SK-N-SH (cell line): ENCODE measurements around the gene EFCAB14. TPM values are rescaled to one million over a fixed set of nuclear protein-coding genes. Genes with fewer than 3 reads are reported as not detected.
"Not testable (repeated sequence)": the region's sequence is repeated elsewhere in the genome, so short reads cannot be mapped to it uniquely, and the experiment has no call there.

Experiments used
- CTCF ChIA-PET: fragments of 300-600, 350-600 bp; formaldehyde crosslinking; extraction: SDS; loops from one replicate; lab custom pipeline; 2021; lab: Yijun Ruan, JAX
- POLR2A ChIA-PET: fragments of 350-600 bp; sonication (Branson Sonifier 250); formaldehyde crosslinking; extraction: SDS; loops from one replicate; lab custom pipeline; 2020; ENCODE audit warnings: antibody characterized with exemption, inconsistent platforms; lab: Yijun Ruan, JAX
- DNase-seq: peaks from one replicate; pipeline ENCODE4 v3.0.0; 2012
- H2AFZ ChIP-seq: fragments of 200-600 bp; sonication (generic); 2 replicates; pipeline ENCODE4 v1.8.1; 2016; ENCODE audit warnings: antibody characterized with exemption, mild to moderate bottlenecking, low read depth
- H3F3A ChIP-seq: fragments of 200-600 bp; sonication (generic); replicated peaks from 2 replicates; pipeline ENCODE3; 2016; ENCODE audit warnings: antibody characterized with exemption, mild to moderate bottlenecking; ENCODE audit not compliant: insufficient read depth
- H3K27ac ChIP-seq, 2 experiments: fragments of 200-500 bp in 1 of 2; fragments of 200-600 bp in 1 of 2; sonication (Bioruptor generic) in 1 of 2; sonication (generic), shearing (Covaris generic) in 1 of 2; 2 replicates each; pipeline versions ENCODE4 v1.5.1 to v1.6.1; 2014 to 2016; ENCODE audit warnings: low read depth in 2 of 2, inconsistent platforms in 1 of 2, low read length in 1 of 2, mild to moderate bottlenecking in 1 of 2, mixed read lengths in 1 of 2
- H3K27me3 ChIP-seq: fragments of 200-600 bp; sonication (generic), shearing (Covaris generic); 2 replicates; pipeline ENCODE4 v1.6.1; 2016; ENCODE audit warnings: mixed run types; ENCODE audit not compliant: insufficient read depth
- H3K36me3 ChIP-seq, 2 experiments: fragments of 200-500 bp in 1 of 2; fragments of 200-600 bp in 1 of 2; sonication (Bioruptor generic) in 1 of 2; sonication (generic) in 1 of 2; replicated peaks in 1 of 2; 2 replicates each; pipeline versions ENCODE3 to v1.5.1; 2014 to 2016; ENCODE audit warnings: low read length in 1 of 2, mild to moderate bottlenecking in 1 of 2; ENCODE audit not compliant: insufficient read depth in 2 of 2, control insufficient read depth in 1 of 2
- H3K4me1 ChIP-seq, 2 experiments: fragments of 200-500 bp in 1 of 2; fragments of 200-600 bp in 1 of 2; sonication (Bioruptor generic) in 1 of 2; sonication (generic), shearing (Covaris generic) in 1 of 2; 2 replicates each; pipeline versions ENCODE4 v1.5.1 to v1.6.1; 2014 to 2016; ENCODE audit warnings: low read depth in 1 of 2, low read length in 1 of 2, mixed run types in 1 of 2; ENCODE audit not compliant: insufficient read depth in 2 of 2, control insufficient read depth in 1 of 2
- H3K4me2 ChIP-seq: fragments of 200-600 bp; sonication (generic), shearing (Covaris generic); 2 replicates; pipeline ENCODE4 v1.6.1; 2017; ENCODE audit warnings: mixed run types
- H3K4me3 ChIP-seq, 2 experiments: fragments of 200-500 bp in 1 of 2; fragments of 200-600 bp in 1 of 2; sonication (Bioruptor generic) in 1 of 2; sonication (generic), shearing (Covaris generic) in 1 of 2; 2 replicates each; pipeline versions ENCODE4 v1.5.1 to v1.8.1; 2014 to 2016; ENCODE audit warnings: low read depth in 2 of 2, inconsistent platforms in 1 of 2, low read length in 1 of 2, mild to moderate bottlenecking in 1 of 2, mixed read lengths in 1 of 2, moderate library complexity in 1 of 2
- H3K79me2 ChIP-seq: fragments of 200-600 bp; sonication (generic); 2 replicates; pipeline ENCODE4 v1.8.1; 2017; ENCODE audit warnings: mild to moderate bottlenecking; ENCODE audit not compliant: insufficient read depth
- H3K9ac ChIP-seq: fragments of 200-600 bp; sonication (generic); 2 replicates; pipeline ENCODE4 v1.6.1; 2017; ENCODE audit warnings: mixed run types
- H3K9me2 ChIP-seq: fragments of 200-600 bp; sonication (generic); 2 replicates; pipeline ENCODE4 v1.6.1; 2017; ENCODE audit warnings: mixed run types
- H3K9me3 ChIP-seq: fragments of 200-600 bp; sonication (generic); 2 replicates; pipeline ENCODE4 v1.6.1; 2017; ENCODE audit warnings: mixed run types, mild to moderate bottlenecking, moderate library complexity
- H4K20me1 ChIP-seq: fragments of 200-600 bp; sonication (generic); 2 replicates; pipeline ENCODE4 v1.6.1; 2017; ENCODE audit warnings: mild to moderate bottlenecking, mixed run types; ENCODE audit not compliant: insufficient read depth
- CHD2 ChIP-seq: fragments of 150-350 bp; IDR thresholded peaks from 2 replicates; pipeline ENCODE4 v1.6.1; 2018; ENCODE audit warnings: low read length; ENCODE audit not compliant: partially characterized antibody
- ELF1 ChIP-seq: IDR thresholded peaks from 2 replicates; pipeline ENCODE4 v1.4.0; 2012
- FOSL2 ChIP-seq: IDR thresholded peaks from 2 replicates; pipeline ENCODE4 v1.4.0; 2012; ENCODE audit warnings: low read depth, mild to moderate bottlenecking, moderate library complexity, borderline replicate concordance
- MXI1 ChIP-seq: IDR thresholded peaks from 2 replicates; pipeline ENCODE4 v1.6.1; 2012; ENCODE audit warnings: mild to moderate bottlenecking, low read depth, low read length, improper control_type of control experiment
- POLR2AphosphoS5 ChIP-seq: IDR thresholded peaks from 2 replicates; pipeline ENCODE4 v1.6.1; 2012; ENCODE audit warnings: low read depth, low read length
- RFX5 ChIP-seq: IDR thresholded peaks from 2 replicates; pipeline ENCODE4 v1.6.1; 2012; ENCODE audit warnings: mild to moderate bottlenecking, improper control_type of control experiment, low read length
- SMC3 ChIP-seq: IDR thresholded peaks from 2 replicates; pipeline ENCODE4 v1.6.1; 2012; ENCODE audit warnings: low read depth, low read length, improper control_type of control experiment
- TEAD4 ChIP-seq: IDR thresholded peaks from 2 replicates; pipeline ENCODE4 v1.4.0; 2012; ENCODE audit warnings: mild to moderate bottlenecking, borderline replicate concordance; ENCODE audit not compliant: insufficient read depth
- USF1 ChIP-seq: IDR thresholded peaks from 2 replicates; pipeline ENCODE4 v1.4.0; 2012; ENCODE audit warnings: low read depth, borderline replicate concordance
- USF2 ChIP-seq: fragments of 150-350 bp; IDR thresholded peaks from 2 replicates; pipeline ENCODE4 v1.6.1; 2017; ENCODE audit warnings: antibody characterized with exemption, low read length, low read depth, borderline replicate concordance
- YY1 ChIP-seq: IDR thresholded peaks from 2 replicates; pipeline ENCODE4 v1.4.0; 2012; ENCODE audit warnings: low read depth, mild to moderate bottlenecking
- ZBTB33 ChIP-seq: IDR thresholded peaks from 2 replicates; pipeline ENCODE4 v1.4.0; 2012; ENCODE audit warnings: low read depth, borderline replicate concordance
- WGBS: methylation state at CpG from one replicate; pipeline ENCODE4 v1.1.6; 2017; ENCODE audit warnings: low lambda C conversion rate; 5-methylcytosine and 5-hydroxymethylcytosine counted together
- polyA plus RNA-seq, 3 experiments: library from polyadenylated mRNA; depleted of rRNA; stranded (reverse); fragments of >200 nt; gene quantifications; 2 replicates each; pipeline ENCODE4 v1.2.3, GENCODE V29; 2012

Gene EFCAB14
- polyA plus RNA-seq, 1 of the 3 experiments (the other 2 are of a cell fraction) = 13.6 TPM

- H3K4me3 ChIP-seq = no peak overlapping the region
- WGBS = 24% methylated on average over 1 of the region's 1 CpG
- H3K36me3 ChIP-seq = peaks cover 0 to 7% of the 10 kb centered on the region in 2 experiments
- H3K9ac ChIP-seq = no peak overlapping the region
- no peak overlapping the region for H2AFZ ChIP-seq
- peaks cover 15 to 17% of the 10 kb centered on the region in 2 experiments for H3K4me1 ChIP-seq
- TF ChIP-seq CHD2 (no peak), USF1 (no peak), SMC3 (no peak), USF2 (no peak), YY1 (no peak), POLR2AphosphoS5 (no peak), ELF1 (no peak), RFX5 (no peak), ZBTB33 (no peak), FOSL2 (no peak), TEAD4 (no peak), MXI1 (no peak)
- TF ChIP-seq, all 33 proteins: peak for 0
- H3K27me3 ChIP-seq = no peaks in the 10 kb centered on the region
- H3F3A ChIP-seq = no peaks in the 10 kb centered on the region
- H3K9me2 ChIP-seq = no peaks in the 10 kb centered on the region
- no peak overlapping the region for H3K4me2 ChIP-seq
- CTCF ChIA-PET = interaction anchor here (0.8 to 1.8 kb wide), 3 partner anchors 13 to 273 kb away, joined by 3 to 5 read pairs (median 4); no protein-coding TSS in a partner anchor
- no peak overlapping the region for H3K27ac ChIP-seq
- H3K9me3 ChIP-seq = no peaks in the 10 kb centered on the region
- POLR2A ChIA-PET = no interaction called here
- H4K20me1 ChIP-seq = peaks cover 18% of the 10 kb centered on the region; the same call in 1 of the 2 replicates
- DNase-seq = no peak
- peaks cover 27% of the 10 kb centered on the region for H3K79me2 ChIP-seq
Measured at GRCh38 chr1:46721204-46721603, 2.3 kb upstream of the EFCAB14 start.

- H3K36me3 ChIP-seq = peaks cover 6 to 11% of the 10 kb centered on the region in 2 experiments
- POLR2A ChIA-PET = not testable (repeated sequence)
Measured at GRCh38 chr1:46720319-46720718, 1.4 kb upstream of the EFCAB14 start.

More at GRCh38 chr1:46720319-46720718, 1.4 kb upstream of the EFCAB14 start:
- CTCF ChIA-PET = interaction anchor here (0.8 to 2.3 kb wide), 7 partner anchors 8 to 274 kb away, joined by 3 to 15 read pairs (median 3); no protein-coding TSS in a partner anchor
- not testable (repeated sequence) for DNase-seq, H3K4me2 ChIP-seq, H3K27ac ChIP-seq, H3K9ac ChIP-seq, H2AFZ ChIP-seq, H3K9me2 ChIP-seq, H3K27me3 ChIP-seq, H3K9me3 ChIP-seq, H3K4me3 ChIP-seq, H3F3A ChIP-seq
- Histone ChIP-seq H3K4me1 (peaks cover 15 to 17% of the 10 kb centered on the region in 2 experiments), H4K20me1 (peaks cover 18% of the 10 kb centered on the region; the same call in 1 of the 2 replicates), H3K79me2 (peaks cover 33% of the 10 kb centered on the region)
- 97% methylated on average over 8 of the region's 8 CpGs for WGBS
